Measurements from ENCODE around the gene ADSL.
A peak's percentile ranks its signal among the peaks of the same experiment; 100 is the strongest.

The ADSL gene

DNA sequence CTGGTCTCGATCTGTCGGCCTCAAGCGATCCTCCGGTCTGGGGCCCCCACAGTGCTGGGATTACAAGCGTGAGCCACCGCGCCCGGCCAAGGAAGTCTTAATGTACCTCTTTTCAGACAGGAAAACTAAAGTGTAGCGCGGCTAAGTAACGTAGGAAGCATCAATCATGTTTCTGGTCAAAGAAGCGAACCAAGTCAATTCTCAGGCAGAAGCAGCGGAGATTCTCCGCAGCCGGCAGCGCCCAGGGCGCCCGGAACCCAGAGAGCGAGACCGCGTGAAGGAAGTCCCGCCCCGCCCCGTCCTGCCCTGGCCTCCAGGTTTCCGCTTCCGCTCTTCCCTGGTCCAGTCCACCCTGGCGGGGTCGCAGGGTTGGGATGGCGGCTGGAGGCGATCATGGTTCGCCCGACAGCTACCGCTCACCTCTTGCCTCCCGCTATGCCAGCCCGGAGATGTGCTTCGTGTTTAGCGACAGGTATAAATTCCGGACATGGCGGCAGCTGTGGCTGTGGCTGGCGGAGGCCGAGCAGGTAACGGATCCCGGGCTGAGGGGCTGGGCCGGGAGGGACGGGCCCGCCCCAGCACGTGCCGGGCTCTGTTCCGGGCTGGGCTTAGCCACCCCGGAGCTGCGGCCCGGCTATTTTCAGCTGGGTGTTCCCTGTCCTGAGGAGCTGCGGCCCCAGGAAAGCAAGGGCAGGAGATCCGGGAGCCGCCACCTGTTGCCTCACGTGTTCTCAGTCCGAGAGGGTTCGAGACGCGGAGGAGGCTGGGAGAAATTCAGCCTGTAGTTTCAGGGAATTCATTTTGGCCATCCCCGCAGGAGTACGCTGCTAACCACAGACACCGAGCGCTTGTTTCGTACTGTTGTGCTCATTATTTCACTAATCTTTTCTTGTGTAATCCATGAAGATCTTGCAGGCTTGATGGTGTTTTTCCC is at the start of gene ADSL:
Gene ADSL, plus strand, starts transcription at position 316 of the 934 bp plus-strand sequence. Its CDS starts 59 bp downstream, at position 375.
- Histone ChIP-seq H4K20me1 (ENCODE audit: insufficient read depth, low read length) (no peaks in the 10 kb centered on the region), H3K9me2 (replicated peaks; ENCODE audit: insufficient read depth, low read length) (no peaks in the 10 kb centered on the region), H3F3A (ENCODE audit: insufficient read depth, low read length) (peaks cover 18% of the 10 kb centered on the region), H3K79me2 (ENCODE audit: low read length) (peaks cover 44% of the 10 kb centered on the region), H3K4me1 (ENCODE audit: low read length) (no peaks in the 10 kb centered on the region), H2AFZ (ENCODE audit: low read length) (peak within 1 kb of the TSS; percentile 94), H3K27me3 (replicated peaks; ENCODE audit: insufficient read depth, low read length) (no peaks in the 10 kb centered on the region), H3K9me3 (replicated peaks; ENCODE audit: insufficient read depth, low read length) (no peaks in the 10 kb centered on the region), H3K4me2 (ENCODE audit: low read depth, low read length) (peak within 1 kb of the TSS; percentile 72), H3K27ac (ENCODE audit: low read length) (peak within 1 kb of the TSS; percentile 71), H3K9ac (ENCODE audit: low read length) (peak within 1 kb of the TSS; percentile 81), H3K36me3 (replicated peaks; ENCODE audit: insufficient read depth, low read length) (no peaks in the 10 kb centered on the region), H3K4me3 (ENCODE audit: low read length) (peak within 1 kb of the TSS; percentile 96)
- no peak for TF ChIP-seq EZH2phosphoT487 (IDR thresholded peaks at IDR 0.05; ENCODE audit: low read length)
- TF ChIP-seq, protein P1, sequence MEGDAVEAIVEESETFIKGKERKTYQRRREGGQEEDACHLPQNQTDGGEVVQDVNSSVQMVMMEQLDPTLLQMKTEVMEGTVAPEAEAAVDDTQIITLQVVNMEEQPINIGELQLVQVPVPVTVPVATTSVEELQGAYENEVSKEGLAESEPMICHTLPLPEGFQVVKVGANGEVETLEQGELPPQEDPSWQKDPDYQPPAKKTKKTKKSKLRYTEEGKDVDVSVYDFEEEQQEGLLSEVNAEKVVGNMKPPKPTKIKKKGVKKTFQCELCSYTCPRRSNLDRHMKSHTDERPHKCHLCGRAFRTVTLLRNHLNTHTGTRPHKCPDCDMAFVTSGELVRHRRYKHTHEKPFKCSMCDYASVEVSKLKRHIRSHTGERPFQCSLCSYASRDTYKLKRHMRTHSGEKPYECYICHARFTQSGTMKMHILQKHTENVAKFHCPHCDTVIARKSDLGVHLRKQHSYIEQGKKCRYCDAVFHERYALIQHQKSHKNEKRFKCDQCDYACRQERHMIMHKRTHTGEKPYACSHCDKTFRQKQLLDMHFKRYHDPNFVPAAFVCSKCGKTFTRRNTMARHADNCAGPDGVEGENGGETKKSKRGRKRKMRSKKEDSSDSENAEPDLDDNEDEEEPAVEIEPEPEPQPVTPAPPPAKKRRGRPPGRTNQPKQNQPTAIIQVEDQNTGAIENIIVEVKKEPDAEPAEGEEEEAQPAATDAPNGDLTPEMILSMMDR (IDR thresholded peaks at IDR 0.05; ENCODE audit: low read length): no peak
- no peak for TF ChIP-seq EZH2 (optimal IDR thresholded peaks at IDR 0.05; ENCODE audit: low read depth, low read length)
- peak; percentile 86 for DNase-seq

DNA sequence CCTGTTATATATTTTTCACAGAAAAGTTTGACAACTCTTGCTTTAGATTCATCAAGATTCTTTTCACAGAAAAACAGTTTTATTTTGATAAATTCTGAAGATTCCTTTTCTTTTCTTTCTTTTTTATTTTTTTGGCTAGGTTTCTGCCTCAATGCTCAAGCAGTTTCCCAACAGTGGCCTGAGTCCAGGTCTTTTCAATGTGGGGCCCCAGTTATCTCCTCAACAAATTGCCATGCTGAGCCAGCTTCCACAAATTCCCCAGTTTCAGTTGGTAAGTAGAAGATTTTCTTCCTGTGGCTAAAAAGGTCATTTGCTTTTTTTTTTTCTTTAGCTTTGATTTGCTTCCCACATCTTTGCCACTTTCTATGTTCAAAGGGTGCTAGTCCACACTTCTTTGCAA is 46.0 kb upstream of the ADSL start:
- TF ChIP-seq EZH2 (optimal IDR thresholded peaks at IDR 0.05; ENCODE audit: low read depth, low read length) (no peak), EZH2phosphoT487 (IDR thresholded peaks at IDR 0.05; ENCODE audit: low read length) (no peak)
- TF ChIP-seq, protein P1 (IDR thresholded peaks at IDR 0.05; ENCODE audit: low read length): no peak
- Histone ChIP-seq H3K4me2 (ENCODE audit: low read depth, low read length) (0 out of 2 replicates have a peak overlapping the region, but pooled peaks have one; percentile 36), H3K9me3 (replicated peaks; ENCODE audit: insufficient read depth, low read length) (no peaks in the 10 kb centered on the region), H3K4me1 (ENCODE audit: low read length) (peaks cover 24% of the 10 kb centered on the region), H2AFZ (ENCODE audit: low read length) (no peak overlapping the region), H3K79me2 (ENCODE audit: low read length) (no peaks in the 10 kb centered on the region), H3K9me2 (replicated peaks; ENCODE audit: insufficient read depth, low read length) (no peaks in the 10 kb centered on the region), H3K4me3 (ENCODE audit: low read length) (no peak overlapping the region), H3K9ac (ENCODE audit: low read length) (no peak overlapping the region), H3K27ac (ENCODE audit: low read length) (peak overlapping the region; percentile 51; the same call in 1 of the 2 replicates), H3F3A (ENCODE audit: insufficient read depth, low read length) (peaks cover 18% of the 10 kb centered on the region), H4K20me1 (ENCODE audit: insufficient read depth, low read length) (no peaks in the 10 kb centered on the region), H3K27me3 (replicated peaks; ENCODE audit: insufficient read depth, low read length) (no peaks in the 10 kb centered on the region), H3K36me3 (replicated peaks; ENCODE audit: insufficient read depth, low read length) (no peaks in the 10 kb centered on the region)
- DNase-seq: no peak

DNA sequence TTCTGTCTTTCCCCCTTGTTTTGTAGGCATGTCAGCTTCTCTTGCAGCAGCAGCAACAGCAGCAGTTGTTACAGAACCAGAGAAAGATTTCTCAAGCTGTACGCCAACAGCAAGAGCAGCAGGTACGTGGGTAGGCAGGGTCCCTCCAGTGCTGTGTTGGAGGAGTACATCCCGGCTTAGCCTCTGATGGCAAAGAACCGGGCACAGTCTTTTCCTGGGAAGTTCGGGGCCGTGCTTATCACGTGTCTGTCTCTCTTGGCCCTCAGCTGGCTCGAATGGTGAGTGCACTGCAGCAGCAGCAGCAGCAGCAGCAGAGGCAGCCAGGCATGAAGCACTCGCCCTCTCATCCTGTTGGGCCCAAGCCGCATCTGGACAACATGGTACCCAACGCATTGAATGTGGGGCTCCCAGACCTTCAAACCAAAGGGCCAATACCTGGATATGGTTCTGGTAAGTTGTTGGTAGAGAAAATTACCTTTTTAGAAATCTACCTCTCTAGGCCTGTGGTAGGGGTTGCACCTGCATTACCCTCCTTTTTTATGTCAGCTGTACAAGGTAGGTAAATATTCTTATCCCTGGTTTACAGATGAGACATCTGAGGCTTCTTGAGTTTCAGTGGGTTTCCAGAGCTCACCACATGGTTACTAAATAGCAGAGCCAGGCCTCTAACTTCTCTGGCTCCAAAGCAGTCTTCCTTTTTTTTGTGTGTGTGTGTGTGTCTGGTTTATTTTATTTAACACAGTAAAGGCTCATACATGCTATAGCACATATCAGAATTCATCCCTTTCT is 45.2 kb upstream of the ADSL start:
- no peaks in the 10 kb centered on the region for H3K9me3 ChIP-seq (replicated peaks; ENCODE audit: insufficient read depth, low read length)
- no peak overlapping the region for H2AFZ ChIP-seq (ENCODE audit: low read length)
- H3K27ac ChIP-seq (ENCODE audit: low read length): peak overlapping the region; percentile 51; the same call in 1 of the 2 replicates
- H3K27me3 ChIP-seq (replicated peaks; ENCODE audit: insufficient read depth, low read length): no peaks in the 10 kb centered on the region
- peaks cover 24% of the 10 kb centered on the region for H3K4me1 ChIP-seq (ENCODE audit: low read length)
- H3K4me2 ChIP-seq (ENCODE audit: low read depth, low read length): peak overlapping the region; percentile 36
- peaks cover 18% of the 10 kb centered on the region for H3F3A ChIP-seq (ENCODE audit: insufficient read depth, low read length)
- no peak overlapping the region for H3K4me3 ChIP-seq (ENCODE audit: low read length)
- H3K79me2 ChIP-seq (ENCODE audit: low read length): no peaks in the 10 kb centered on the region
- no peaks in the 10 kb centered on the region for H3K36me3 ChIP-seq (replicated peaks; ENCODE audit: insufficient read depth, low read length)
- no peak overlapping the region for H3K9ac ChIP-seq (ENCODE audit: low read length)
- TF ChIP-seq, protein P1 (IDR thresholded peaks at IDR 0.05; ENCODE audit: low read length): no peak
- TF ChIP-seq EZH2phosphoT487 (IDR thresholded peaks at IDR 0.05; ENCODE audit: low read length) (no peak), EZH2 (optimal IDR thresholded peaks at IDR 0.05; ENCODE audit: low read depth, low read length) (no peak)
- no peaks in the 10 kb centered on the region for H4K20me1 ChIP-seq (ENCODE audit: insufficient read depth, low read length)
- peak; percentile 78 for DNase-seq
- H3K9me2 ChIP-seq (replicated peaks; ENCODE audit: insufficient read depth, low read length): no peaks in the 10 kb centered on the region
